Stimulated activated CD4-positive, alpha-beta T cell treated with anti-CD3 and anti-CD28 coated beads, TNF-alpha, amount 100 ng/mL, for 1 hour (primary cell): ENCODE measurements around the gene KCNK15.
A peak's percentile ranks its signal among the peaks of the same experiment; 100 is the strongest.

Experiments
- DNase-seq, 3 donors: peaks; one replicate each; pipeline ENCODE4 v3.0.0-alpha.2; 2020; ENCODE audit warnings: low read depth in 3 of 3, low spot score in 1 of 3

KCNK15 gene

GRCh38 chr20:44715499-44716308 is 30.0 kb upstream of the KCNK15 start:
- no peak for DNase-seq

- DNase-seq, result no peak
These were observed 29.2 kb upstream of the KCNK15 start for GRCh38 chr20:44716309-44717106.

- no peak for DNase-seq
These were observed 27.7 kb upstream of the KCNK15 start for GRCh38 chr20:44717986-44718385.

- DNase-seq, result no peak
These were observed 25.8 kb upstream of the KCNK15 start for GRCh38 chr20:44719841-44720240.

- no peak for DNase-seq
These were observed 25.1 kb upstream of the KCNK15 start for GRCh38 chr20:44720621-44720996.

GRCh38 chr20:44720997-44721784 is 24.5 kb upstream of the KCNK15 start:
- DNase-seq, result no peak

GRCh38 chr20:44721785-44722054 is 23.9 kb upstream of the KCNK15 start:
- no peak for DNase-seq

GRCh38 chr20:44722990-44723389 is 22.7 kb upstream of the KCNK15 start:
- no peak for DNase-seq

GRCh38 chr20:44723391-44723790 is 22.3 kb upstream of the KCNK15 start:
- no peak for DNase-seq

- DNase-seq, result no peak
These were observed 21.8 kb upstream of the KCNK15 start for GRCh38 chr20:44723798-44724362.

- DNase-seq, result no peak
These were observed 21.1 kb upstream of the KCNK15 start for GRCh38 chr20:44724423-44725091.

GRCh38 chr20:44725837-44726236 is 19.8 kb upstream of the KCNK15 start:
- no peak for DNase-seq

GRCh38 chr20:44727039-44727438 is 18.6 kb upstream of the KCNK15 start:
- DNase-seq, result no peak

- no peak for DNase-seq
These were observed 18.0 kb upstream of the KCNK15 start for GRCh38 chr20:44727651-44728050.

GRCh38 chr20:44728801-44729443 is 16.7 kb upstream of the KCNK15 start:
- DNase-seq, result no peak

- no peak for DNase-seq
These were observed 15.2 kb upstream of the KCNK15 start for GRCh38 chr20:44730441-44730840.

- DNase-seq, result no peak
These were observed 14.0 kb upstream of the KCNK15 start for GRCh38 chr20:44731657-44732056.

- no peak for DNase-seq
These were observed 13.3 kb upstream of the KCNK15 start for GRCh38 chr20:44732327-44732726.

- peak in 1 of 3 donors; percentile 36 for DNase-seq
These were observed 12.2 kb upstream of the KCNK15 start for GRCh38 chr20:44733341-44734069.

- no peak for DNase-seq
These were observed 10.7 kb upstream of the KCNK15 start for GRCh38 chr20:44734938-44735337.
